Epithelial cell of proximal tubule (primary cell): Measurements from ENCODE around the gene SPAG4. TPM values are rescaled to one million over a fixed set of nuclear protein-coding genes. Genes with fewer than 3 reads are reported as not detected.

Source experiments
- DNase-seq: peaks from one replicate; pipeline ENCODE4 v3.0.0-alpha.2; 2011; ENCODE audit warnings: low read depth
- H3K4me3 ChIP-seq: 2 replicates; pipeline ENCODE4 v1.5.1; 2011; ENCODE audit warnings: low read depth, mild to moderate bottlenecking, low read length
- CTCF ChIP-seq: conservative IDR thresholded peaks from 2 replicates; pipeline ENCODE4 v1.5.1; 2012; ENCODE audit warnings: low read depth, mild to moderate bottlenecking, low read length
- total RNA-seq: library from RNA; depleted of rRNA; stranded (reverse); fragments of >200 nt; gene quantifications from 2 replicates; pipeline ENCODE4 v1.2.3, GENCODE V29; 2015

Gene SPAG4
- total RNA-seq: 3.5 and 15.9 TPM in 2 replicates

GRCh38 chr20:35615667-35616464 lies at the start of gene SPAG4:
Gene SPAG4 (plus strand): TSS chr20:35615829. CDS start chr20:35616004, 175 bp downstream.
- DNase-seq: no peak

GRCh38 chr20:35568645-35569044 lies 47.0 kb upstream of the SPAG4 start:
- DNase-seq: no peak
- no peak overlapping the region for H3K4me3 ChIP-seq
- TF ChIP-seq CTCF: peak; percentile 43

More at GRCh38 chr20:35615667-35616464, at the start of gene SPAG4:
- TF ChIP-seq CTCF: no peak
- H3K4me3 ChIP-seq: peak within 1 kb of the TSS; percentile 75

- TF ChIP-seq CTCF: no peak
- no peak overlapping the region for H3K4me3 ChIP-seq
- DNase-seq: no peak
Observed at GRCh38 chr20:35571555-35571954, 44.1 kb upstream of the SPAG4 start.

- no peak overlapping the region for H3K4me3 ChIP-seq
- TF ChIP-seq CTCF: no peak
- DNase-seq: no peak
Observed at GRCh38 chr20:35572838-35573237, 42.8 kb upstream of the SPAG4 start.

GRCh38 chr20:35575958-35576357 lies 39.7 kb upstream of the SPAG4 start:
- no peak for TF ChIP-seq CTCF
- no peak overlapping the region for H3K4me3 ChIP-seq
- DNase-seq: no peak

GRCh38 chr20:35576816-35577215 lies 38.8 kb upstream of the SPAG4 start:
- H3K4me3 ChIP-seq: no peak overlapping the region
- no peak for TF ChIP-seq CTCF
- no peak for DNase-seq

GRCh38 chr20:35578469-35578868 lies 37.2 kb upstream of the SPAG4 start:
- TF ChIP-seq CTCF: no peak
- DNase-seq: no peak
- H3K4me3 ChIP-seq: no peak overlapping the region
